Caco-2 (cell line): ENCODE measurements around the gene CRABP2. TPM values are rescaled to one million over a fixed set of nuclear protein-coding genes. Genes with fewer than 3 reads are reported as not detected.

Experiments used
- BruUV-seq: library from RNA; stranded (reverse); fragments of 400-500 nt; replicated peaks from 2 replicates; lab custom pipeline; 2021; lab: Mats Ljungman, UMichigan
- CTCF ChIA-PET: fragments of 300-600 bp; sonication (Branson Sonifier 250); formaldehyde crosslinking; loops from one replicate; lab custom pipeline; 2022; ENCODE audit warnings: antibody characterized with exemption; lab: Charles Lee
- POLR2A ChIA-PET: fragments of 300-600 bp; sonication (Branson Sonifier 250); formaldehyde crosslinking; loops from one replicate; lab custom pipeline; 2022; ENCODE audit warnings: antibody characterized with exemption; lab: Charles Lee
- DNase-seq, 2 experiments: peaks; one replicate each; pipeline versions ENCODE4 v3.0.0 to v3.0.0-alpha.2; 2020 to 2022
- H3K27me3 ChIP-seq: replicated peaks from 2 replicates; pipeline ENCODE4 v1.6.0; 2011; ENCODE audit warnings: low read length; ENCODE audit not compliant: control insufficient read depth, insufficient read depth
- H3K36me3 ChIP-seq: 2 replicates; pipeline ENCODE4 v1.5.1; 2011; ENCODE audit warnings: low read length; ENCODE audit not compliant: control insufficient read depth, insufficient read depth
- H3K4me1 ChIP-seq: fragments of 250-450 bp; sonication (Bioruptor Pico); 2 replicates; pipeline ENCODE4 v1.5.1; 2020; ENCODE audit warnings: mild to moderate bottlenecking
- H3K4me3 ChIP-seq: 2 replicates; pipeline ENCODE4 v1.5.1; 2011; ENCODE audit warnings: low read depth, mild to moderate bottlenecking, control low read depth, low read length
- H3K9me3 ChIP-seq: fragments of 250-450 bp; sonication (Bioruptor Pico); 2 replicates; pipeline ENCODE4 v1.5.1; 2020; ENCODE audit warnings: mild to moderate bottlenecking, moderate library complexity
- H3K27ac Mint-ChIP-seq: one replicate; pipeline ENCODE4 v1.8.0; 2022; ENCODE audit warnings: mixed read lengths; ENCODE audit not compliant: unreplicated experiment
- H3K27me3 Mint-ChIP-seq: one replicate; pipeline ENCODE4 v1.8.0; 2022; ENCODE audit warnings: mixed read lengths; ENCODE audit not compliant: insufficient read depth, unreplicated experiment
- H3K36me3 Mint-ChIP-seq: one replicate; pipeline ENCODE4 v1.8.0; 2022; ENCODE audit warnings: mild to moderate bottlenecking, mixed read lengths; ENCODE audit not compliant: insufficient read depth, unreplicated experiment
- H3K4me1 Mint-ChIP-seq: one replicate; pipeline ENCODE4 v1.8.0; 2022; ENCODE audit warnings: low read depth, mixed read lengths; ENCODE audit not compliant: unreplicated experiment
- H3K4me3 Mint-ChIP-seq: one replicate; pipeline ENCODE4 v1.8.0; 2022; ENCODE audit warnings: mild to moderate bottlenecking, moderate library complexity, mixed read lengths; ENCODE audit not compliant: unreplicated experiment
- H3K9me3 Mint-ChIP-seq: one replicate; pipeline ENCODE4 v1.8.0; 2022; ENCODE audit warnings: mixed read lengths; ENCODE audit not compliant: unreplicated experiment
- CTCF ChIP-seq, 2 experiments: fragments of 200-600 bp in 1 of 2; IDR thresholded peaks; 1 replicate in 1 of 2; 2 replicates in 1 of 2; pipeline versions ENCODE4 v1.5.1 to v1.8.0; 2011 to 2022; ENCODE audit warnings: antibody characterized with exemption in 1 of 2, control low read depth in 1 of 2, inconsistent platforms in 1 of 2, low read depth in 1 of 2, low read length in 1 of 2, mild to moderate bottlenecking in 1 of 2, moderate library complexity in 1 of 2; ENCODE audit not compliant: insufficient read depth in 1 of 2, severe bottlenecking in 1 of 2, unreplicated experiment in 1 of 2
- intact Hi-C: fragments of 100-400 bp; cut with micrococcal nuclease; formaldehyde crosslinking; loops from one replicate; pipeline ENCODE4 v1.10.0; 2022; ENCODE audit not compliant: unreplicated experiment
- total RNA-seq: library from RNA; stranded (reverse); gene quantifications from 2 replicates; pipeline ENCODE4 v1.2.3, GENCODE V29; 2022

The CRABP2 gene
- total RNA-seq, 1 experiment from 2014 or later, result 27.1 TPM

GRCh38 chr1:156727926-156728598, 22.7 kb upstream of the CRABP2 start, which contains the start of gene METTL25B:
TSS of gene METTL25B (plus strand) at chr1:156728469. CDS start at chr1:156729105, 636 bp downstream.
- BruUV-seq, result TSS peak; percentile 51
- ChIA-PET POLR2A (interaction anchor here (0.6 to 4.8 kb wide), 23 partner anchors 11 to 304 kb away, joined by 3 to 108 read pairs (median 7); partner anchors contain the start of genes CRABP2, HDGF, INSRR and MRPL24), CTCF (interaction anchor here (0.6 to 4.8 kb wide), 12 partner anchors 13 to 200 kb away, joined by 3 to 262 read pairs (median 6); partner anchors contain the start of genes CRABP2, HDGF, MRPL24 and PRCC)
- TF ChIP-seq CTCF (IDR thresholded peaks at IDR 0.05; ENCODE audit: insufficient read depth in 1 of 2, low read depth in 1 of 2, low read length in 1 of 2, severe bottlenecking in 1 of 2, unreplicated experiment in 1 of 2), result no peak
- peak within 1 kb of the TSS; percentile 96 for H3K27ac Mint-ChIP-seq
- no peak within 1 kb of the TSS for H3K4me3 Mint-ChIP-seq
- Histone ChIP-seq H3K4me1 (peaks cover 13% of the 10 kb centered on the region; the same call in 1 of the 2 replicates), H3K4me3 (peak within 1 kb of the TSS; percentile 90), H3K27me3 (no peaks in the 10 kb centered on the region), H3K9me3 (no peaks in the 10 kb centered on the region), H3K36me3 (peaks cover 4% of the 10 kb centered on the region)
- peak; percentile 84 to 88 for DNase-seq
- H3K9me3 Mint-ChIP-seq, result no peaks in the 10 kb centered on the region
- H3K27me3 Mint-ChIP-seq, result no peaks in the 10 kb centered on the region
- H3K36me3 Mint-ChIP-seq, result peaks cover 16% of the 10 kb centered on the region
- intact Hi-C loops, result loop anchor here (1.0 to 2.0 kb wide), 5 partner anchors 13 to 132 kb away; partner anchors contain the start of genes HDGF, MRPL24, NTRK1 and PRCC
- H3K4me1 Mint-ChIP-seq, result peaks cover 6% of the 10 kb centered on the region

- peaks cover 6% of the 10 kb centered on the region for H3K4me1 Mint-ChIP-seq
- Histone ChIP-seq H3K36me3 (peaks cover 4% of the 10 kb centered on the region), H3K4me1 (peaks cover 13% of the 10 kb centered on the region; the same call in 1 of the 2 replicates), H3K9me3 (no peaks in the 10 kb centered on the region), H3K4me3 (peak overlapping the region; percentile 90), H3K27me3 (no peaks in the 10 kb centered on the region)
- no peak for TF ChIP-seq CTCF (IDR thresholded peaks at IDR 0.05; ENCODE audit: insufficient read depth in 1 of 2, low read depth in 1 of 2, low read length in 1 of 2, severe bottlenecking in 1 of 2, unreplicated experiment in 1 of 2)
- no peaks in the 10 kb centered on the region for H3K9me3 Mint-ChIP-seq
- DNase-seq, result no peak
- CTCF ChIA-PET, result interaction anchor here (1.6 to 4.8 kb wide), 7 partner anchors 14 to 200 kb away, joined by 4 to 262 read pairs (median 10); partner anchors contain the start of genes CRABP2 and MRPL24
- peak overlapping the region; percentile 96 for H3K27ac Mint-ChIP-seq
- no peaks in the 10 kb centered on the region for H3K27me3 Mint-ChIP-seq
- no peak overlapping the region for H3K4me3 Mint-ChIP-seq
- H3K36me3 Mint-ChIP-seq, result peaks cover 16% of the 10 kb centered on the region
- POLR2A ChIA-PET, result interaction anchor here (0.5 to 4.8 kb wide), 9 partner anchors 14 to 269 kb away, joined by 3 to 108 read pairs (median 26); partner anchors contain the start of genes CRABP2, HDGF, MRPL24 and NAXE
- BruUV-seq, result no TSS peak
- intact Hi-C loops, result no loop called here
Observed at GRCh38 chr1:156727492-156727891, 22.1 kb upstream of the CRABP2 start.
